NB4 (cell line): ENCODE measurements around the gene CTNNA2.

Experiments used
- DNase-seq: peaks from one replicate; pipeline ENCODE4 v3.0.0; 2010; ENCODE audit warnings: low read depth
- H3K4me3 ChIP-seq: one replicate; pipeline ENCODE4 v1.5.1; 2011; ENCODE audit warnings: mild to moderate bottlenecking, low read depth, low read length, moderate library complexity
- CTCF ChIP-seq: IDR thresholded peaks from one replicate; pipeline ENCODE4 v1.5.1; 2012; ENCODE audit warnings: low read depth, low read length
- MAX ChIP-seq: IDR thresholded peaks from 2 replicates; pipeline ENCODE4 v1.6.1; 2011; ENCODE audit warnings: low read depth, low read length
- MYC ChIP-seq: IDR thresholded peaks from 2 replicates; pipeline ENCODE4 v1.6.1; 2011; ENCODE audit warnings: low read depth, low read length
- POLR2A ChIP-seq: IDR thresholded peaks from 2 replicates; pipeline ENCODE4 v1.6.1; 2011; ENCODE audit warnings: mild to moderate bottlenecking; ENCODE audit not compliant: insufficient read length; ENCODE audit errors: extremely low read depth

The CTNNA2 gene

GRCh38 chr2:79776461-79776860, 263.6 kb downstream of the CTNNA2 start:
- TF ChIP-seq POLR2A (no peak), MAX (no peak), MYC (no peak), CTCF (no peak)
- DNase-seq, result no peak

GRCh38 chr2:79780781-79781180, 267.9 kb downstream of the CTNNA2 start:
- H3K4me3 ChIP-seq, result no peak overlapping the region
- no peak for TF ChIP-seq POLR2A
- DNase-seq, result no peak

More at GRCh38 chr2:79776461-79776860, 263.6 kb downstream of the CTNNA2 start:
- H3K4me3 ChIP-seq, result no peak overlapping the region

GRCh38 chr2:79782576-79783452, 270.0 kb downstream of the CTNNA2 start:
- no peak overlapping the region for H3K4me3 ChIP-seq
- no peak for DNase-seq
- TF ChIP-seq POLR2A, result no peak
- TF ChIP-seq MYC, result no peak
- TF ChIP-seq MAX, result no peak
- no peak for TF ChIP-seq CTCF

GRCh38 chr2:79788952-79789651, 276.3 kb downstream of the CTNNA2 start:
- no peak overlapping the region for H3K4me3 ChIP-seq
- no peak for TF ChIP-seq MAX
- no peak for TF ChIP-seq MYC
- no peak for TF ChIP-seq POLR2A
- TF ChIP-seq CTCF, result no peak
- DNase-seq, result no peak

- TF ChIP-seq MAX (no peak), POLR2A (no peak), MYC (no peak), CTCF (no peak)
- no peak overlapping the region for H3K4me3 ChIP-seq
- no peak for DNase-seq
These were observed 277.0 kb downstream of the CTNNA2 start for GRCh38 chr2:79789811-79790210.

GRCh38 chr2:79792090-79792489, 279.2 kb downstream of the CTNNA2 start:
- no peak overlapping the region for H3K4me3 ChIP-seq
- TF ChIP-seq POLR2A, result no peak
- no peak for TF ChIP-seq CTCF
- TF ChIP-seq MYC, result no peak
- no peak for DNase-seq
